Skin epidermis (tissue), 12 donors: ENCODE measurements around the gene PBOV1.

Experiments
- H3K27ac ChIP-seq, 21 experiments: fragments of 200-600 bp; sonication (generic) in 11 of 21; one replicate each; pipeline ENCODE4 v1.5.0; 2020; ENCODE audit warnings: mild to moderate bottlenecking in 3 of 21, inconsistent platforms in 2 of 21, moderate library complexity in 2 of 21
- H3K4me3 ChIP-seq, 7 experiments: fragments of 200-600 bp; sonication (generic) in 2 of 7; one replicate each; pipeline ENCODE4 v1.5.0; 2020; ENCODE audit warnings: inconsistent platforms in 2 of 7, mild to moderate bottlenecking in 2 of 7, moderate library complexity in 1 of 7

Gene PBOV1

DNA sequence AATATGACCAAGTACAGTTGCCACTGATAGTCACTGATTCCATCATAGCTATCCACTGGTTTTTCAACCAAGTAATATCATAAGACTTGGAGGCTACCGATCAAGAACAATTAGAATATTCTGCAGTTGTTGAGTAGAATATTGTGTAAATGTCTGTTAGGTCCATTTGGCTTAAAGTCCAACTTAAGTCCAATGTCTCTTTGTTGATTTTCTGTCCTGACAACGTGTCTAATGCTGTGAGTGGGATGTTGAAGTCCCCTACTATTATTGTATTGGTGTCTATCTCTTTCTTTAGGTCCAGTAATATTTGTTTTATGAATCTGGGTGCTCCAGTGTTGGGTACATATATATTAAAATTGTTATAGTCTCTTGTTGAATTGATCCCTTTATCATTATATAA lies 42.7 kb downstream of the PBOV1 start:
- Histone ChIP-seq H3K4me3 (no peak overlapping the region), H3K27ac (no peak overlapping the region)
